Esophagus muscularis mucosa (tissue), 2 donors: ENCODE results near the gene CAMKK2.

Source experiments
- EP300 ChIP-seq: sonication (generic); formaldehyde crosslinking; IDR thresholded peaks from one replicate; pipeline ENCODE4 v1.6.1; 2017; ENCODE audit warnings: antibody characterized with exemption
- POLR2A ChIP-seq: fragments of 450-650 bp; IDR thresholded peaks from one replicate; pipeline ENCODE4 v1.6.1; 2017; ENCODE audit warnings: antibody characterized with exemption, moderate library complexity, mild to moderate bottlenecking, low read depth

GRCh38 chr12:121284551-121285390 lies 11.7 kb downstream of the CAMKK2 start:
- no peak for TF ChIP-seq EP300
- no peak for TF ChIP-seq POLR2A
